ENCODE measurements around the gene SLC17A3.

SLC17A3 gene

DNA sequence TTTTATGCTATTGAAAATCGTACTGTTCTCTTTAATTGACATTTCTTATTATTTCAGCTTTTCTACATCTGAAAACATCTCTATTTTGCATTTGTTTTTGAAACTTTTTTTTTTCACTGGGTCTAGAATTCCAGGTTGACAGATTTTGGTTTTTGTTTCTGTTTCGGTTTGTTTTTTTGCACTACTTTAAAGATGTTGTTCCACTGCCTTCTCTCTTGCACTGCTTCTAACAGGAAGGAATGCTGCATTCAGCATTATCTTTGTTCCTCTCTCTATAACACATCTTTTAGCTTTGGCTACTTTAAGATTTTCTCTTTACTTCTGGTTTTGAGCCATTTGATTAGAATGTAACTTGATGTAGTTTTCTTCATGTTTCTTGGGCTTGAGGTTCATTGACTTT, 22.1 kb downstream of the SLC17A3 start:
- no peak for DNase-seq (ENCODE audit: low read depth)
- no peak overlapping the region for H3K4me3 ChIP-seq (ENCODE audit: low read depth, low read length)
- TF ChIP-seq, protein P1, sequence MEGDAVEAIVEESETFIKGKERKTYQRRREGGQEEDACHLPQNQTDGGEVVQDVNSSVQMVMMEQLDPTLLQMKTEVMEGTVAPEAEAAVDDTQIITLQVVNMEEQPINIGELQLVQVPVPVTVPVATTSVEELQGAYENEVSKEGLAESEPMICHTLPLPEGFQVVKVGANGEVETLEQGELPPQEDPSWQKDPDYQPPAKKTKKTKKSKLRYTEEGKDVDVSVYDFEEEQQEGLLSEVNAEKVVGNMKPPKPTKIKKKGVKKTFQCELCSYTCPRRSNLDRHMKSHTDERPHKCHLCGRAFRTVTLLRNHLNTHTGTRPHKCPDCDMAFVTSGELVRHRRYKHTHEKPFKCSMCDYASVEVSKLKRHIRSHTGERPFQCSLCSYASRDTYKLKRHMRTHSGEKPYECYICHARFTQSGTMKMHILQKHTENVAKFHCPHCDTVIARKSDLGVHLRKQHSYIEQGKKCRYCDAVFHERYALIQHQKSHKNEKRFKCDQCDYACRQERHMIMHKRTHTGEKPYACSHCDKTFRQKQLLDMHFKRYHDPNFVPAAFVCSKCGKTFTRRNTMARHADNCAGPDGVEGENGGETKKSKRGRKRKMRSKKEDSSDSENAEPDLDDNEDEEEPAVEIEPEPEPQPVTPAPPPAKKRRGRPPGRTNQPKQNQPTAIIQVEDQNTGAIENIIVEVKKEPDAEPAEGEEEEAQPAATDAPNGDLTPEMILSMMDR (conservative IDR thresholded peaks at IDR 0.05; ENCODE audit: low read depth, low read length): no peak

DNA sequence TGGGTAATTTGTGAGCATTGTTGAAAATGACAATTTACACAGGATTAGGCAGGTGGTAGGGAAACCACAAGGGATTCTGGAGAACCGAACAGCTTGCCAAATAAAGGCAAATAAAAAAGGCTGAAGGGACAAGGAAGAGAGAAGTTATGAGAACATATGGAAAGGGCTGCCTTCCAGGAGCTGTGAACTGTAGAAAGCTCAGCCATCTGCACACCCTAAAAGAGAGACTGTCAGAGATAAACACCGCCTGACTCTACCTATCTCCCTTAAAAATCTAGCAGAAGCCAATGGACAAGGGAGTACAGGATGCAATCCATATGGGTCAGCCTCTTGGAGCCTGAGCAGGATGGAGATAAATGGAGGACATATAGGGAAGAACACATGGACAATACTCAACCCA, 29.5 kb downstream of the SLC17A3 start:
- no peak overlapping the region for H3K4me3 ChIP-seq (ENCODE audit: low read depth, low read length)
- TF ChIP-seq, protein P1 (conservative IDR thresholded peaks at IDR 0.05; ENCODE audit: low read depth, low read length): no peak
- DNase-seq (ENCODE audit: low read depth): no peak

DNA sequence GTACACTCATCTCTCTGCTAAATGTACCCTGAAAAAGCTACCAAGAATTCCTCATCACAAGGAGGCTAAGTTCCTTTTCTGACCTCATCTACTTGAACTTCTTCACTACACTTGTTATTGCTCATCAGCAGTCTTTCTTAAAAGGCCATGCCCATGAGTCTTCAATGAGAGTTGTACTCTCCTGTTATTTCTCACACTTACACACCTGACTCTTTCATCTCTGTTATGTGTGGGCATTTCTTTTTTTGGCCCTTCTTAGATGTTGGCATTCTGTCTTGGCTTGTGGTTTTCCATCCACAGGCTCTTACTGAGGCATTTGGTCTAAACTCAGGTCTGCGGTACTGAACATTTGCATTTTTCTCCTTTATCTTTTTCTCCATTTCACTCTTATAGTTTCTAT, 31.5 kb downstream of the SLC17A3 start:
- TF ChIP-seq, protein P1 (conservative IDR thresholded peaks at IDR 0.05; ENCODE audit: low read depth, low read length): no peak
- H3K4me3 ChIP-seq (ENCODE audit: low read depth, low read length): no peak overlapping the region

DNA sequence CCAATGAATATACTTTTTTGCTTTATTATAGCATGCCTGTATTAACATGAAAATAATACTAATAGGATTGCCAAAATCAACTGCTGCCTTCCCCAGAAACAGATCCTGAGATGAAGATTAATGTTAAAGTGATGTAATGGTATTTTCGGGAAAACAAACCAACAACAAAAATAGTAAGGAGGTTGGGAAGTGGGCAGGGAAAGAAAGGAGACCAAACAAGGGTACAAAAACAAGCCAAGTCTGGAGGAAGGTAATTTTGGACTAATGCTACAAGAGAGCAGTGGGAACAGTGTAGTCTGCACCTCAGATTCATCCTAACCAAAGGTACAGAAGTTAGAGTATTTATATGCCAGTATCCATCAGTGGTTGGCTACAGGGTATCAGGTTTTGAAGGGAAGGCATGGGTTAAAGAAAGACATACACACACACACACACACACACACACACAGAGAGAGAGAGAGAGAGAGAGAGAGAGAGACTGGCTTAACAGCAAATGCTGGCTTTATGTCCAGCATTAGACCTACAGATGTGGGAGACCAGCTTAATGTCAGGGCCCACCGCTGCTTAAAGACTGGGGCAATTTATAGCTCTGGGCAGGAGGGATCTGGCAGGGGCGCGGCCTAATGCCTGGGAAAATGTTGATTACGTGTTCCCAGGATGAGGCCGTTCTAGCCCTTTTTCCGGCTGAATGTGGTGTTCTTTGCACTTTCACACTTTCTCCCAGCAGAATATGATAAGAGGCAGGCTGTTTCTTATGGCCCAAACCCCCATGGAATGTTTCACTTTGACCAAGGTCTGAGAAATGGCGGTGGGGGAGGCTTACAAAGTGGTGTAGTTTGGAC, 38.4 kb downstream of the SLC17A3 start:
- TF ChIP-seq, protein P1 (conservative IDR thresholded peaks at IDR 0.05; ENCODE audit: low read depth, low read length): no peak
- no peak overlapping the region for H3K4me3 ChIP-seq (ENCODE audit: low read depth, low read length)
- DNase-seq (ENCODE audit: low read depth): no peak

More for the DNA sequence above, 31.5 kb downstream of the SLC17A3 start:
- DNase-seq (ENCODE audit: low read depth): no peak

DNA sequence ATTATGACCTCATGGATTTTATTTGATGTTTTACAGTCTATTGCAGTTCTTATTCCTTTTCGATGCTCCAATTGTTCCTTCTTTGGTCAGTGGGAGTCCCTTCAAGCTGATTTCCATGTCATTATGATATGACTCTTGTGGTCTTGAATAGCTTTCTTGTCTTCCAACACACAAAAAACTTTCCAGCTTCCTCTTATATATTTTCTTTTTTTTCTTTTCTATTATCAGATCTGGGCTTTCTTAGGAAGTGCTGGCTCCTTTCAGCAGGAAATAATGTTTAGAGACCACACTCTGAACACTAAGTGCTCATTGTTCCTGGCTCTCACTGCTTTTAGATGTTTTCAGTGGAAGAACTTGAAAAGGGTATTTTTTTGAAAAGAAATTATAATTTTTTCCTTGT, 39.1 kb downstream of the SLC17A3 start:
- TF ChIP-seq, protein P1 (conservative IDR thresholded peaks at IDR 0.05; ENCODE audit: low read depth, low read length): no peak
- no peak overlapping the region for H3K4me3 ChIP-seq (ENCODE audit: low read depth, low read length)
- no peak for DNase-seq (ENCODE audit: low read depth)

DNA sequence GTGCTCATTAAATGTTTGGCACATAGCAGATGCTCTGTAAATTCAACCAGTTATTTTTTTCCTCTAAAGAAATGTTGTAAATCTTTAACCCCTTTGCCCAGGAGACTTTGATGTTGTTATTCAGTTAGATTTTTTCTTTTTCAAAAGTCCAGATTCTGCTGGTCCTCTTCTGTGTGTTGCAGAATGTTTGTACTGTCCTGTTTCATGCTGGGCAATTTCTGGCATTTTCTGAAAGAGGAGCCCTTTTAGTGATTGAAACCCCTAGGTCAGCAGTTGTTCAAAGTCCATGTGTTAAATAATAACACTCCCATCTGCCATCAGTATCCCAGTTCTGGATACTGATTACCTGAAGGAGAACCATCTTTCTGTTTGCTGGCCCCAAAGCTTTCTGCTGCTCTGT, 40.9 kb downstream of the SLC17A3 start:
- DNase-seq (ENCODE audit: low read depth): no peak
- no peak overlapping the region for H3K4me3 ChIP-seq (ENCODE audit: low read depth, low read length)
- TF ChIP-seq, protein P1 (conservative IDR thresholded peaks at IDR 0.05; ENCODE audit: low read depth, low read length): no peak

DNA sequence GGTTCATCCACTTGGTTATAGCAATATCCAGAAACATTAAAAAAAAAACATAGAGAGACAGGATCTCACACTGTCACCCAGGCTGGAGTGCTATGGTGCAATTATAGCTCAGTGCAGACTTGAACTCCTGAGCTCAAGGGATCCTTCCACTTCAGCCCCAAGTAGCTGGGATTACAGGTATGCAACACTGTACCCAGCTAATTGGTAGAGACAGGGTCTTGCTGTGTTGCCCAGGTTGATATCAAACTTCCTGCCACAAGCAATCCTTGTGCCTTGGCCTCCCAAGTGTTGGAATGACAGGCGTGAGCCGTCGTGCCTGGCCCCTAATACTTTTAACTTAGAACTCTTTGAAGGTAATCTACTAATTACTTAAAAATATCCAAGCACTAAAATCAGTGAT, 41.4 kb downstream of the SLC17A3 start:
- TF ChIP-seq, protein P1 (conservative IDR thresholded peaks at IDR 0.05; ENCODE audit: low read depth, low read length): no peak
- no peak for DNase-seq (ENCODE audit: low read depth)
- no peak overlapping the region for H3K4me3 ChIP-seq (ENCODE audit: low read depth, low read length)

All from choroid plexus epithelial cell (primary cell).